ENCODE results near the gene METTL2B.
"Not testable (repeated sequence)": the region's sequence is repeated elsewhere in the genome, so short reads cannot be mapped to it uniquely, and the experiment has no call there.

METTL2B gene

GRCh38 chr7:128476402-128477335, at the start of gene METTL2B:
METTL2B (plus strand) TSS chr7:128476748; CDS start chr7:128476766, 18 bp downstream.
- FAIRE-seq, result not testable (repeated sequence)

DNA sequence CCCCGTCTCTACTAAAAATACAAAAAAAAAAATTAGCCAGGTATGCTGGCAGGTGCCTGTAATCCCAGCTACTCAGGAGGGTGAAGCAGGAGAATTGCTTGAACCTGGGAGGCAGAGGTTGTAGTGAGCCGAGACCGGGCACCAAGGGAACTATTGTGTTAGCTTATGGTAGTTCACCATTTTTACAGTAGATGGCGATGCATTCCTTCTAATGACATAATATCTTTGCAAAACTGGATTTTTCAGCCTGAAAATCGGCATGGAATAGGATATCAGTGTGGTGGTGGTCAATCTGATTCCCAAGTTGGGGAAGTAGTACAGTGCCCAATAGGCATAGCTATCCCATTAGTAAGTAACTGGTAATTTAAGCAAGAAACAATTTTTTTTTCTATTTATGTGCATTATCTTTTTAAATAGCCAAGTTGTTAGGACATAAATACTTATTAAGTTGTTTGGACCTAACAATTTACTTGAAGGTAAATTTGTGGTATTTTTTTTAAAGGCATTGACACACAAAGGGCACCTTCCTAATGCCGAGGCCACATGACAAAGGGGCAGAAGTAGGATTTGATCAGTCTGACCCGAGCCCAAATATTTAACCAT, 49.2 kb upstream of the METTL2B start:
- no peak for FAIRE-seq

DNA sequence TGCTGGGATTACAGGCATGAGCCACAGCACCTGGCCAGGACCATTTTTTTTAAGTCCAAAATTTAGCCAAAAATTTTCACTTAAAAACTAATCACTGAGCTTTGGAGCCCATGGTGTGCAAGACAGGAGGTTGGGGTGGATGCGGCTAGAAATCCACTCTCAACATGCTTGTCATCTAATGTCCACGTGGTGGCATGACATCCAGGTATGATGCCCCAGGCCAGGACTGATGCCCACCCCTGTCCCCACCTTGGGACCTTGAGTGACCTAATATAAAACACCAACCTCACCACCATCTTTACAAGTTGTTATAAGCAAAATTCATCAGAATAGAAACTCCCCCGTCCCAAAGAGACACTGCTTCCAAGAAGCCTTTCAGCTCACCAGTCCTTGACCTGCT, 46.3 kb upstream of the METTL2B start:
- no peak for FAIRE-seq

- FAIRE-seq, result no peak
These were observed 45.3 kb upstream of the METTL2B start for GRCh38 chr7:128431221-128431620.

DNA sequence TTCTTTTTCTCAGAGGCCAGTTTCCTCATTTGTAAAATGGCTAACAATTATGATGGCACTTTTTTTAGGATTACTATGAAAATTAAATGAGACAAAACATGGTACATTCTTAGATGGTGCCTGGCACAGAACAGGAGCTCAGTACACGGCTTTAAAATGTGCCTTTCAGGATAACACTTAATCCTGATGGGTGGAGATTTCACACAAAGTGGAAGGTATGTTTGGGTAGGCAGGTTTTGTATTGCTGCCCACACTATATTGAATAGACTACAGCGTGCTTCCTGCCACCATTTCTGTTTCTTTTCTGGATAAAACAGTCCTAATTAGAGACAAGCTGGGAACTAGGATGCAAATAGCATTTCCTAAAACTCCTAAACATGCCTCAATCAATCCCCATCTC, 44.8 kb upstream of the METTL2B start:
- no peak for FAIRE-seq

GRCh38 chr7:128434413-128435326, 41.9 kb upstream of the METTL2B start:
- no peak for FAIRE-seq

- FAIRE-seq, result no peak
These were observed 41.2 kb upstream of the METTL2B start for GRCh38 chr7:128435327-128435686.

DNA sequence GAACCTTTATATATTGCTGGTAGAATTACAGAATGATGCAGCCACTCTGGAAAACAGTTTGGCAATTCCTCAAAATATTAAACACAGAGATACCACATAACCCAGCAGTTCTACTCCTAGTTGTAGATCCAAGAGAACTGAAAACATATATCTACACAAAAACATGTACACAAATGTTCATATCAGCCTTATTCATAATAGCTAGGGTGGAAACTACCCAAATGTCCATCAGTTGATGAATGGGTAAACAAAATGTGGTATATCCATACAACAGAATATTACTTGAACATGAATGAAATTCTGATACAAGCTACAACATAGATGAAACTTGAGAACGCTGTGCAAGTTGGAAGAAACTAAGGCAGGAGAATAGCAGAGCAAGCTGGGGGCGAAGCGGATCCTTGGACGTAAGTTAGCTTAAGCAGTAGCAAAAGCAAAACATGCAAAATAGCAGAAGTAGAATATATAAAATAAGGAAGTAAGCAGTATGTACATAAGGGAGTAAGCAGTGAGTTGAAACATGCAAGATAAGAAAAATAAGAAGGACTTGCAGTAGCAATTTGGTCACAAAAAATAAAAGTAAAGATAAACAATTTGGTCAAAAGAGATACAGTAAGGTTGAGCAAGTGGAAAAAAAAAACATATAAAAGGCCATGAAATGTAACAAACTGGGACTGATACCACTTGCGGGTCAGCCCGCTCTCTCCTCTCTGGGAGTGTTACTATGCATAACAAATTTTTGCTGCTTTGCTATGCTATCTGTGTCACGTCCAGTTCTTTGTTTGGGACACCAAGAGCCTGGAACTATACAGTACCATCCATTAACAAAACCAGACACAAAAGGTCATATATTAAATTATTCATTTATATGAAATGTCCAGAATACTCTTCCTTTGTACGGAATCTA, 38.9 kb upstream of the METTL2B start:
- no peak for FAIRE-seq

GRCh38 chr7:128442356-128442755, 34.2 kb upstream of the METTL2B start:
- FAIRE-seq, result no peak

GRCh38 chr7:128443831-128444600, 32.5 kb upstream of the METTL2B start:
- no peak for FAIRE-seq

DNA sequence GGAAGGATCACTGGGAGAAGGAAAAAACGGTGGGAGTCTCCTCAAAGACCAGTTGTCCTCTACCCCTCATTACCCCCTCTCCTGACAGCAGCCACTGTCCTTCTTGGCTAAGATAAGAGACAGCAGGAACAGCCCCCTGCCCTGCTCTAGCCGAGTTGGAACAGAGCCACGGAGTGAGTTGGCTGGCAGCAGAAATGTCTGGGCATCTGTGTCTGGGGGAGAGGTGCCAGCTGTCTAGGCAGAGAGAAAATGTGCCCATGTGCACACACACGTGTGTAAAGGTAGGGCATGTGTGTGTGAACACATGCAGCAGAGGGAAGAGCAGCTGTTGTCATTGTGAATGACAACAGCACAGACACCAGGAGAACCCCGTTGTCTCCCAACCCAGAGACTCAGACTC, 30.2 kb upstream of the METTL2B start:
- no peak for FAIRE-seq

DNA sequence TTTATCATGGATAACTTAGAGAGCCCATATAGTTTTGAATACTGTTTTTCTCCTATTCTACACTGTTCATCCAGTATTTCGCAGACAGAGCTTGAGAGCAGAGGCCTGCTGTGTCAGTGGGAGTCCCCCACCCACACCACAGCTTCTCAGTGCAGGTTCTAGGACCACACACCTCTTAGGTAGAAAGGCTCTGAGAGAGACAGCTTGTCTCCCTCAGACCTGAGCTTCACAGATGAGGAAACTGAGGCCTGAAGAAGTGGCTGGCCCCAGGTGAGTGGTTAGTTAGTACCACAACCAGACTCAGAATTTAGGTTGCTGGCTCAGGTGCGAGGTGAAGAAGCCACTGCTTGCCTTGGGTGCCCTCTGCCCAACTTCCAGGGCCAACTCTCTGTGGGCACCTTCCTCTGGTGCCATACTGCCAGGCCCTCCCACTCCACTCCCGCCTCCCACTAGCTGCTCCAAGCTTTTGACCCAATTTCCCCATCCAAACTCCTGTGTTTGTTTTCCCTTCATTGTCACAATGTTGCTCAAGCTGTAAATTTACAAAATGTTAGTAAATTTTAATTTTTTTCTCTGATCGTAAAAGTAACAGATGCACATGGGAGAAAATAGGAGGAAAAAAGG, 28.5 kb upstream of the METTL2B start:
- no peak for FAIRE-seq

GRCh38 chr7:128448751-128449302, 27.7 kb upstream of the METTL2B start:
- FAIRE-seq, result no peak

DNA sequence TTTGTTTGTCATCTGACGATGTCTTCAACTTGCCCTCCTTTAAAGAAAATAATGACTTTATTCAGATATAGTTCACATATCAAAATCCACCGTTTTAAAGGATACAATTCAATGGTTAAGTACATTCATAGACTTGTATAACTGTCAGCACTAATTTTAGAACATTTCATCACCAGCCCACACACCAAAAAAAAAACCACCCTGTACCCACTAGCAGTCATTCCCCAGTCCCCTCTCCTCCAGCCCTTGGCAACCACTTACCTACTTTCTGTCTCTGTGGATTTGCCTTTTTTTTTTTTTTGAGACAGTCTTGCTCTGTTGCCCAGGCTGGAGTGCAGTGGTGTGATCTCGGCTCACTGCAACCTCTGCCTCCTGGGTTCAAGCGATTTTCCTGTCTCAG, 26.1 kb upstream of the METTL2B start:
- FAIRE-seq, result no peak

- no peak for FAIRE-seq
These were observed 25.6 kb upstream of the METTL2B start for GRCh38 chr7:128450913-128451312.

GRCh38 chr7:128452552-128452951, 24.0 kb upstream of the METTL2B start:
- no peak for FAIRE-seq

DNA sequence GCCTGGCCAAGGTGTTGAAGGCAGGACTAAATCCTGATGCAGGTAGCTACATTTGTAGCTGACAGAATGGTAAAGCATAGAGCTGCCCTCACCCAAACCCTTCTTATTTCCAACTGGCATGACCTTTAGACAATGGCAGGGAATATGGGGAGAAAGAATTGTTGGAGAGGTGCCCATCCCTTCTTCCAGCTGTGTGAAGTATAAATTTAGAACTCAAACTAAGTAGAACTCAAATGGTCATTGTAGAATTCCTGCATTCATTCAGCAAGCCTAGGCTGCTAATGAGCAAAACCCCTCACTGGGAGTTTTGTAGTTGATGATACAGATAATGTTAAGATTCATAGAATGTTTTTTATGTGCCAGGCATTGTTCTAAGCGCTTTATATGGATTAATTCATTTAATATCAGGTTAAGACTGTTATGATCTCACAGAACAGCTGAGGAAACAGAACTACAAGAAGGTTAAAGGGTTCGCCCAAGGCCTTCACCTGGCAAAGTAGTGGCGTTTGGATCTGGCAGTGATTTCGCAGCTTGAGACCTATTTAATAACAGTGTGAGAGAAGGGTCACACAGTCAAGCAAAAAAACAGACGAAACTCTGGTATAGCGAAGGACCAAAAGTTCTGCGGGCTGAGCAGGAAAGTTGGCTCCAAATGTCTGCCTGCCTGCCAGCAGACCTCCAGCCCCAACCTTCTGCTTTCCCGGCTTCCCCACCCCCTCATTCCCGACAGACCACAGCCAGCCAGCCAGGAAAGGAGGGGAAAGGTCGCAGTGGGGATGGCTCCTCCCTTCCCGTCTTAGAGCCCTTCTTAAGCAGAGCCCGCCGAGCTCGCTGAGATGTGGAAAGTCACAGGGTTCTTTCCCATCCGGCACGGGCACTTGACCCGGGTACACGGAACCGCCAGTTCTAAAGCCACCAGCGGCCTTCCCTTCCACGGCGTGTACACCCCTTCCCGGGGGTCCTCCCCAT, 22.4 kb upstream of the METTL2B start:
- no peak for FAIRE-seq

DNA sequence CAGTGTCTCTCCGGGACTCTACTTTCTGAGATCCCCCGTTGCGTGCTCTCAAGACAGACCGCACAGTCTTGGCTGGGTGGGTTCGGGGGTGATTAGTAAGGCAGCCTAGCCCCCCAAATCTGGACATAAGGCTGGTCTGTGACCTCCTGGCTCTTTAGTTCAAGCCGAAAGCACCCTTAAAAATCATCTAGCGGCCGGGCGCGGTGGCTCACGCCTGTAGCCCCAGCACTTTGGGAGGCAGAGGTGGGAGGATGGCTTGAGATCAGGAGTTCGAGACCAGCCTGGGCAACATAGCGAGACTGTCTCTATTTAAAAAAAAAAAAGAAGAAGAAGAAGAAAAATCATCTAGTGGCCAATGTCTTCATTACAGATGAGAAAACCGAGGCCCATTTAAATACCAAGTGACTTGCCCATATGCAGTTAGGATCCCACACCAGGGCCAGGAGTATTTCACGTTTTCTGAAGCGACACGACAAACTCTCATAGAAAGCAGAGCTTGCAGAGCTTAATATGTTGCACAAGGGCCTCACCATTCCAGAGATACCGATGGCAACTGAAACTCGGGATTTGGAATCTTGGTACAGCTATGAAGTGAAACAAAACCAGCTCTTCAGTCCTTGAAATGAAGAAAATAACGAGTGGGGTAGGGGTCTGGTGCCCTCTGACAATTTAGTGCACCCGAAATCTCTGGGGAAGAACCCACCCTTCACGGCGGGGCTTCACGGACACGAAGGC, 21.6 kb upstream of the METTL2B start:
- FAIRE-seq, result no peak

All from colon (tissue), 2 donors.